Chondrocyte (in vitro differentiated cells): ENCODE results near the gene SPTLC2. TPM values are rescaled to one million over a fixed set of nuclear protein-coding genes. Genes with fewer than 3 reads are reported as not detected.
A peak's percentile ranks its signal among the peaks of the same experiment; 100 is the strongest.

ENCODE experiments used
- DNase-seq: peaks from one replicate; pipeline ENCODE4 v3.0.0; 2021; ENCODE audit warnings: mixed read lengths, low spot score
- H3K27ac Mint-ChIP-seq: one replicate; pipeline ENCODE4 v1.8.0; 2021; ENCODE audit warnings: mild to moderate bottlenecking, moderate library complexity, mixed read lengths; ENCODE audit not compliant: unreplicated experiment
- H3K27me3 Mint-ChIP-seq: 2 replicates; pipeline ENCODE4 v1.8.0; 2021; ENCODE audit warnings: low read depth, mixed read lengths
- H3K36me3 Mint-ChIP-seq: 2 replicates; pipeline ENCODE4 v1.8.0; 2021; ENCODE audit warnings: low read depth, mixed read lengths
- H3K4me1 Mint-ChIP-seq: 2 replicates; pipeline ENCODE4 v1.8.0; 2021; ENCODE audit warnings: low read depth, mild to moderate bottlenecking, mixed read lengths
- H3K4me3 Mint-ChIP-seq: one replicate; pipeline ENCODE4 v1.8.0; 2021; ENCODE audit warnings: mild to moderate bottlenecking, moderate library complexity, mixed read lengths; ENCODE audit not compliant: unreplicated experiment
- H3K9me3 Mint-ChIP-seq: 2 replicates; pipeline ENCODE4 v1.8.0; 2021; ENCODE audit warnings: low read depth, mixed read lengths
- CTCF ChIP-seq: fragments of 200-600 bp; sonication (generic); IDR thresholded peaks from 2 replicates; pipeline ENCODE4 v1.5.0; 2021; ENCODE audit warnings: antibody characterized with exemption, mild to moderate bottlenecking, moderate library complexity
- total RNA-seq: library from RNA; stranded (reverse); gene quantifications from 3 replicates; pipeline ENCODE4 v1.2.1, GENCODE V29; 2021

SPTLC2 gene
- total RNA-seq, 1 donor from 2014 or later, result 29.1 TPM

GRCh38 chr14:77618381-77618970, 2.0 kb upstream of the SPTLC2 start:
- Mint-ChIP-seq H3K36me3 (no peaks in the 10 kb centered on the region), H3K27me3 (no peaks in the 10 kb centered on the region), H3K9me3 (no peaks in the 10 kb centered on the region), H3K4me1 (peaks cover 22% of the 10 kb centered on the region), H3K27ac (no peak overlapping the region), H3K4me3 (no peak overlapping the region)
- DNase-seq, result no peak
- TF ChIP-seq CTCF, result no peak

DNA sequence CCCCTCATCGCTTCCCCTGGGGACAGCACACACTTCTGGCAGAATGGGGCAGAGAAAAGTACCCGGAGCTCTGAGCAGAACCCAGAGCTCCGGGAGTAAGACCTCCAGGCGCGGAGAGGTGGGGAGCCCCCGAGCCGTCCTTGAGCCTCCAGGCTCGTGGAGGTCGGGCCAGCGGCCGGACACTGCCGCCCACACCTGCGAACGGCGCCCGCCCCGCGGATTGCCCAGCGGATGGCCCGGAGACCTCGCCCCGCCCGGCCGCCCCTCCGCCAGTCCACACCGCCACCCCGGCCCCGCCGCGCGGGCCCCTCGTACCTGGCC, 344 bp downstream of the SPTLC2 start:
- H3K4me3 Mint-ChIP-seq, result peak overlapping the region; percentile 84
- H3K36me3 Mint-ChIP-seq, result no peaks in the 10 kb centered on the region
- peaks cover 45% of the 10 kb centered on the region for H3K4me1 Mint-ChIP-seq
- DNase-seq, result no peak
- no peak for TF ChIP-seq CTCF
- no peaks in the 10 kb centered on the region for H3K9me3 Mint-ChIP-seq
- peak overlapping the region; percentile 53 for H3K27ac Mint-ChIP-seq
- H3K27me3 Mint-ChIP-seq, result no peaks in the 10 kb centered on the region

GRCh38 chr14:77615361-77616132, 890 bp downstream of the SPTLC2 start:
- Mint-ChIP-seq H3K4me3 (peak overlapping the region; percentile 84), H3K27me3 (no peaks in the 10 kb centered on the region), H3K9me3 (no peaks in the 10 kb centered on the region), H3K4me1 (peaks cover 46% of the 10 kb centered on the region), H3K36me3 (no peaks in the 10 kb centered on the region), H3K27ac (peak overlapping the region; percentile 53)
- DNase-seq, result no peak
- no peak for TF ChIP-seq CTCF

DNA sequence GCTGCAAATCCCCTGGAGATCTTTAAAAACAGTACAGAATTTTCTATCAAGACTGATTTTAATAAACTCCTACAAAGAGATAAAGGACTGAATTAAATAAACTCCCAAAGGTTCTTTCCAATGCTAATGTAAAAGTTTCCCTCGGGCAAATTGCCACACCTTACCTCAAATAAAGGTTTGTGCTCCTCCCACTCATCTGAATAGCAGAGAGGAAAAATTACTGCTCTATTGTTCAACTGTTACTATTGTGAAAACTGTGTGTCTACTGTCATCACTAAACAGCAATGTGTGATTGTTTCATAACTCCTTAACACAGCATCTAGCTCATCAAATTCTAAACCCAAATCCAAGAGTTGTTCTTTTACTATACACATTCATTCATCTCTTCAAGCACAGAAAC, 3.2 kb downstream of the SPTLC2 start:
- Mint-ChIP-seq H3K27me3 (no peaks in the 10 kb centered on the region), H3K4me1 (peaks cover 49% of the 10 kb centered on the region), H3K4me3 (no peak overlapping the region), H3K27ac (no peak overlapping the region), H3K36me3 (no peaks in the 10 kb centered on the region), H3K9me3 (no peaks in the 10 kb centered on the region)
- TF ChIP-seq CTCF, result no peak
- no peak for DNase-seq

GRCh38 chr14:77612011-77612620, 4.3 kb downstream of the SPTLC2 start:
- no peaks in the 10 kb centered on the region for H3K9me3 Mint-ChIP-seq
- no peaks in the 10 kb centered on the region for H3K27me3 Mint-ChIP-seq
- H3K27ac Mint-ChIP-seq, result peak overlapping the region; percentile 46
- H3K36me3 Mint-ChIP-seq, result no peaks in the 10 kb centered on the region
- no peak for TF ChIP-seq CTCF
- peaks cover 48% of the 10 kb centered on the region for H3K4me1 Mint-ChIP-seq
- no peak overlapping the region for H3K4me3 Mint-ChIP-seq
- no peak for DNase-seq
